GM20431 (cell line): ENCODE results near the gene NUCKS1.
"Not testable (repeated sequence)": the region's sequence is repeated elsewhere in the genome, so short reads cannot be mapped to it uniquely, and the experiment has no call there.

ENCODE experiments used
- in situ Hi-C: fragments of 300-500 bp; cut with MseI, MboI; formaldehyde crosslinking; loops from one replicate; pipeline ENCODE4 v1.15.0; 2020; ENCODE audit warnings: low sequenced_read_pairs; ENCODE audit not compliant: unreplicated experiment

NUCKS1 gene

DNA sequence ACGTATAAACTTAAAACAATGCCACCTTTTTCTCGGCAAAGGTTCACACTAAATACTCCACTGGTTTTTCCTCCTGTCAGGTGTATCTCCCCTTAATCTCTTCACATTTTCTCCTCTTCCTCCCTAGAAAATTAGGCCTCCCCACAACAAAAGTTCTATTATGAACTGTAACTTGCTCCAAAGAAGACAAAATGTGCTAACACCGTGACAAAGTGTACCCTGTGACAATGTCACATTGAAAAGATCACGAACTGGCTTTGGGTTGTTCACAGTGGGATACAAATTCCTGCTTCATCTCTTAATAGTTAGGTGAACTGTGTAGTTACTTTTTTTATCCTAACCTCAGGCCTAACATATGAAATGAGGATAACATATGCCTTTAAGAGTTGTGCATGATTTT, 6.0 kb downstream of the NUCKS1 start:
- in situ Hi-C loops: no loop called here

DNA sequence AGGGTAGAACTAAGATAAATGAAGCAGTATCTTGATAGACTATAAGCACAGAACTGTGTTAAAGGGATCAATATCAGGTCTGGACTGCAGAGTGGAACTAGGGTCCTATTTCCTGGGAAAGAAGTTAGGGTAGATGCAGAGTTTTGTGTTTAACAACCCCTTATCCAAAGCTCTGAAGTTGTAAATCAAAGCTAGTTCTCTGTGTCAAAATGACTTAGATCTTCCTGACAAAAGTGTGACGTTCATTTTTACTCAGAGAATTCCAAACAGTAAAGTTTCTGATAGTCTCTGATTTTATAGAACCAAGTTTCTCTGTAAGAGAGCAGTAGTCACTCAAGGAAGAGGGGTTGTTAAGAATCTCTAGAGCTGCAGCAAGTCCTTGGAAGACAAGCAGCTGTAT, 8.3 kb downstream of the NUCKS1 start:
- in situ Hi-C loops: no loop called here

DNA sequence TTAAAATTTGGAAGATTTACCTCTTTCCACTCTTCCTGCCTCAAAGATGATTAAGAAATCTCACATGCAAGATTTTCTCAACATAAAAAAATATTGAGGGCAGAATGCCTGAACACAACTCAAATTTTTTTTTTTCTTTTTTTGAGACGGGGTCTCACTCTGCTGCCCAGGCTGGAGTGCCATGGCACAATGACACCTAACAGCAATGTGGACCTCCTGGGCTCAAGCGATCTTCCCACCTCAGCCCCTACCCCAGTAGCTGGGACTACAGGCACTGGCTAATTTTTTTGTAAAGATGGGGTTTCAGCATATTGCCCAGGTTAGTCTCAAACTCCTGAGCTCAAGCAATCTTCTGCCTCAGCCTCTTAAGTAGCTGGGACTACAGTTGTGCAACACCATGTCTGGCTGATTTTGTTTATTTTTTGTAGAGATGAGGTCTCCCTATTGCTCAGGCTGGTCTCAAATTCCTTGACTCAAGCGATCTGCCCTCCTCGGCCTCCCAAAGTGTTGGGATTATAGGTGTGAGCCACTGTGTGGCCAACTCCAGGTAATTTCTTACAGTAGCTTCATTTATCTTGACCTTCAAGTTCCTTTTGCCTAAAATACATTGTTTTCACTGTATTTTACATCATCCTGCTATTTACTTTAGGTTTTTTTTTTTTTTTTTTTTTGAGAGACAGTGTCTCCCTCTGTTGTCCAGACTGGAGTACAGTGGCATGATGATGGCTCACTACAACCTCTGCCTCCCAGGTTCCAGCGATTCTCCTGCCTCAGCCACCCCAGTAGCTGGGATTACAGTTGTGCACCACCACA, 10.4 kb downstream of the NUCKS1 start:
- in situ Hi-C loops: no loop called here

DNA sequence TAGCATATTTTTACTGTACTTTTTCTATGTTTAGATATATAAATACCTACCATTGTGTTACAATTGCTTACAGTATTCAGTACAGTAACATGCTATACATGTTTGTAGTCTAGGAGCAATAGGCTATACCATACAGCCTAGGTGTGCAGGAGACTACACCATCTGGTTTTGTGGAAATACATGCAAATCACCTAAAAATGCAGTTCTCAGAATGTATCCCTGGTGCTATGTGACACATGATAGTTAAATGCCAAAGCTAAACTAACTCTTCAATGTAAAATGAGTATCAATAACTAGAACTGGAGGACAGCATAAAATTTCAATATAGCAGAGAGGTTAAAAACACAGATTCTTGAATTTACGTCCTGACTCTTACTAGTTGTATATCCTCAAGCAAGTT, 14.8 kb downstream of the NUCKS1 start:
- in situ Hi-C loops: no loop called here

DNA sequence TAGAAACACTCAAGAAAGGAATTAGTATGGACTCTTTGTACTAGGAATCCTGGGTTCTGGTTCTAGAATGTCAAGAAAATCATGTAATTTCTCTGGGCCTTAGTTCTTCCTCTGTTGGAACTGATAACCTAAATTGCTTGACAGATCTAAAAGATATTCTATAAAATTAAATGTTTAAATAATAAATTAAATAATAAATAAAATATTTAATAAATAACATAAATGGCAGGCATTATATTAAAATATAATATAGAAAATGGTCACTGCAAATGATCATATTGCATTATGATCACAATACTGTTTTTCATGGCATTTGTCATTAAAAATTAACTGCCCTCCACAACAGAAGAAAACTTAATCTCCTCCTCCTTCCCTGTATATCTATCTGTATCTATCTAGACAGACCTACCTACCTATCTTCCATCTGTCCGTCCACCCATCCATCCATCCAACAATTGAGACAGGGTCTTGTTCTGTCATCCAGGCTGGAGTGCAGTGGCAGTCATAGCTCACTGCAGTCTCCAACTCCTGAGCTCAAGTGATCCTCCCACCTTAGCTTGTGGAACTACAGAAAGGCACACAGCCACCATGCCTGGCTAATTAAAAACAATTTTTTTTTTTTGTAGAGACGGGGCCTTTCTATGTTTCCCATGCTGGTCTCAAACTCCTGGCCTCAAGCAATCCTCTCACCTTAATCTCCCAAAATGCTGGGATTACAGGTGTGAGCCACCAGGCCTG, 16.4 kb downstream of the NUCKS1 start:
- in situ Hi-C loops: no loop called here

DNA sequence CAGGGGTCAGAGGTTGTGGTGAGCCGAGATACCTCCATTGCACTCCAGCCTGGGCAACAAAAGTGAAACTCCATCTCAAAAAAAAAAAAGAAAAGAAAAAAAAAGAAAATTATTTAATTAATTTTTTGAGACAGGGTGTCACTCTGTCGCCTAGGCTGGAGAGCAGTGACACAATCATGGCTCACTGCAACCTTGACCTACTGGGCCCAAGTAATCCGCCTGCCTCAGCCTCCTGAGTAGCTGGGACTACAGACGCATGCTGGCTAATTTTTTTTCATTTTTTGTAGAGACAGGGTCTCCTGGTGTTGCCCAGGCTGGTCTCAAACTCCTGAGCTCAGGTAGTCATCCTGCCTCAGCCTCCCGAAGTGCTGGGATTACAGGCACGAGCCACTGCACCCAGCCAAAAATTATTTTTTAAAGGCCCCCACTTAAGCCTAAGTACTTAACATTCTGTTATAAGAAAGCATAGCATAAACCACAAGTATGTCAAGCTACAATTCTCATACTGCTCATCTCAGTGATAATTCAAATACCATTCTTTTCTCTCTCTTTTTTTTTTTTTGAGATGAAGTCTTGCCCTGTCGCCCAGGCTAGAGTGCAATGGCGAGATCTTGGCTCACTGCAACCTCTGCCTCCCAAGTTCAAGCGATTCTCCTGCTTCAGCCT, 19.9 kb downstream of the NUCKS1 start:
- in situ Hi-C loops: no loop called here

DNA sequence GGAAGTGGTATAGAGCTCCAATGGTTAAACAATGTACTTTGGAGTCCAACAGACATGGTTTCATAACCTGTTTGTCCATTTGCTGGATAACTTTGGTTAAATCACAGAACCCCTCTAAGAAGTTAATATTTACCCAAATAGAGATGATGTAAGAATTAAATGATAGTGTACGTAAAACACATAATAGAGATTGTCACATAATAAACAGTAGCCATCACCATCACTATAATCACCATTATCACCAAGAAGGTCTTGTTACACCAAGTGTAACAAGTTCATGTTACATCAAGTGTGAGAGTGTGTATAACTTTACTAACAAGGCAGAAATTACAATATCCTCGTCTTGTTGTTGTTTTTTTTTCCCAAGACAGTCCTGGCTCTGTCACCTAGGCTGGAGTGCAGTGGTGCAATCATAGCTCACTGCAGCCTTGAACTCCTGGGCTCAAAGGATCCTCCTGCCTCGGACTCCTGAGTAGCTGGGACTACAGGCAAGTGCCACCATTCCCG, 23.3 kb downstream of the NUCKS1 start:
- in situ Hi-C loops: no loop called here

DNA sequence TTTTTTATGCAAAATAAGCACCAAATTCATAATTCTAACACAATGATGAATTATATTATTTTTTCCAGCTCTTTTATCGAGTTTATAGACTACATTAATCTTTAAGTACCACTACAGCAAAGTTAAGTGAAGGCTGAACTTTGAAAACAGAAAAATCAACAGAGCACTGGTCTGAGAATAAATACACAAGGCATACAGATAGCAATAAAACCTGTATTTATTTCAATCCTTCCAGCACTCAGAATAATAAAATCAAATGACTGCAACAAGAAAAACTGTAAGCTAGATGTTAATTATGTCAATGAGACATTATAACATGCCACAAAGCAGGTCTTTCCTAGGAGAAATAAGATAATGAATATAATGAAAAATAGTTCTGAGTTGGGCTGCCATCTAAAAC, 24.5 kb downstream of the NUCKS1 start:
- in situ Hi-C loops: no loop called here

DNA sequence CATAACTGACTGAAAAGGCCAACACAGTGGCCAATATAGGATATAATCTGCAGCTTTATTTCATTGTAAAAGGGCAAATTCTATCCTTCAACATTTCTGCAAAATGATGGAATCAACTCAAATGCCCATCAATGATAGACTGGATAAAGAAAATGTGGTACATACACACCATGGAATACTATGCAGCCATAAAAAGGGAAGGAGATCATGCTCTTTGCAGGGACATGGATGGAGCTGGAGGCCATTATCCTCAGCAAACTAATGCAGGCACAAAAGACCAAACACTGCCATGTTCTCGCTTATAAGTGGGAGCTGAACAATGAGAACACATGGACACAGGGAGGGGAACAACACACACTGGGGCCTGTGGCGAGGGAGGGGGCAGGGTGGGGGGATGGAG, 29.2 kb downstream of the NUCKS1 start:
- in situ Hi-C loops: not testable (repeated sequence)

DNA sequence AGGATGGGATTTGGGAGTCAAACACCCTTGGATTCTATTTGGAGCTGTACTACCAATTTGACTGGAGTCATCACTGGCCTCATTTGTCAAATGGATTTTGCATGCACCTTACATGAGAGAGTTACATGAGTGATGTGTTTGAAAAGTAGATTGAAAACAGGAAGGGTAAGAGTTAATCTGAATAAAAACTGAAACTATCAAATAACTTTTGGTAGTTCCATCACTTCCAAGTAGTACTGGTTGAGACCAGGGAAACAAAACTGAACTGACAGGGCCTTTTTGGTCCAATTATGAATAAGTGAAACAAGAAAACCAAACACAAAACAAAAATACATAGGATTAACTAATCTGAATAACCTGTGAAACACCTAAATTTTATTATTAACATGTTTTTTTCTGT, 30.2 kb downstream of the NUCKS1 start:
- in situ Hi-C loops: no loop called here

DNA sequence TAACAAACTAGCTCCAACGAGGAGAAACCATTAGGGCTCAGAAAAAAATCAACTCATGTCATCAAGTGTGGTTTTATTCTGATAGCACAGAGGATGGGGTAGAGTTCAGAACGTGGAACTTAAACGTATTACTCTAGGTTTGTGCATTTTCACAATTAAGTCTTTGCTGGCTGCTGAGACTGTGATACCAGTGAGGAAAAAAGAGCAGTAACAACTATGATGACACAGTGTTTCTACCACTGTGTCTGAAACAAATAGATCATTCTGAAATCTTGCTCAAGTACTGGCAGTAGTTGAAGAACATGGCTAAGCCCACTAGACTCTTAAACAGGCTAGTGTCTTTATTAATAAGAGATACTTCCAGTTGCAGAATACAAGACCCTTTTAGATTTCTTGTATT, 31.0 kb downstream of the NUCKS1 start:
- in situ Hi-C loops: no loop called here

DNA sequence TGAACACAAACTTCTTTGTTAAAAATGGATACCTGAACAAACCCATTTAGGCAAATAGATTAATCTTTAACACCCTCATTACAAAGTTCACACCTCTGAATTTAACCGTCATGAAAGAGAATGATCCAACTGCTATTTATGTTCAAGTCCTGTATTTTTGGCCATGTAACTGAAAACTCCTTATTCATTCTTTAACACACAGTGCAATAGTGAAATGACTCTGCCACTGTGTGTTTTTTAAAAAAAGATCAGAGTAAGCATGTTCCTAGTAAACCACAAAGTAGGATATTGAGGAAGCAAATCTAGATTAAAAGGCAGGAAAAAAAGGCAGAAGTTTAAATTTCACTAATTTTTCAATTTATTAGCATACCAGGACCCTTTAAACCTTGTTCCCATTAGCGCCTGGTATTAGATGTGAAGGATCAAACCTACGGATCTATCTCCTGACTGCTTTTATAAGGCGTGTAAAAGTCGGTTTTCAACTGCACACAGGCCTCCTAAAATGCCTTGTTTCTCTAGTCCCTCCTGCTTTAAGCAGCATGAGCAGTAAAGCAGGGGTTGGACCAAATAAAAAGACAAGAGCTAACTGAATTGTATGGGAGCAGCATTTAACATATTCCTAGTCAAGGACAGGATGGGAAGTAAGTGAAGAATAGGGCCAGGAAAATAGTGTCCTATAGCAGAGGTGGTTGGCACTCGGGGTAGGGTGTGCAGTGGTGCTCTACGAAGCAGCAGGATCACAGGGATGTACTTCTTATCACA, 33.4 kb downstream of the NUCKS1 start:
- in situ Hi-C loops: no loop called here

DNA sequence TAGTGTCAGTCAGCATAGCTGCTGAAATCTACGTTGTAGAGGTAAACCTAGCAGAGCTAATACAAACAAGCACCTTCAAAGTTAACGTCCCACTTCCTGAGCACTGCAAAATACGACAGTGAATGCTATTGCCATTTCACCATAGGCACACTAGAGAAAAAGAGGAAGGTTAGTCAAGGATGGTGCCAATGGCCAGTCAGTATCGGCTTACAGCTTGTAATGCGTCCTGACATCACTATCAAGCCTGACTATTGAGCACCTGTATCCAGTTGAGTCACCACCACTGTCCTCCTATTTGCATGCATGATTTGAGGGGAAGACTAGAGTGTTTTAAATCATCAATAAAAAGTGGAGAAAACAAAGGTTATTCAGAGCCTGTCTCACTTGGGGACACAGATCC, 34.4 kb downstream of the NUCKS1 start:
- in situ Hi-C loops: no loop called here

DNA sequence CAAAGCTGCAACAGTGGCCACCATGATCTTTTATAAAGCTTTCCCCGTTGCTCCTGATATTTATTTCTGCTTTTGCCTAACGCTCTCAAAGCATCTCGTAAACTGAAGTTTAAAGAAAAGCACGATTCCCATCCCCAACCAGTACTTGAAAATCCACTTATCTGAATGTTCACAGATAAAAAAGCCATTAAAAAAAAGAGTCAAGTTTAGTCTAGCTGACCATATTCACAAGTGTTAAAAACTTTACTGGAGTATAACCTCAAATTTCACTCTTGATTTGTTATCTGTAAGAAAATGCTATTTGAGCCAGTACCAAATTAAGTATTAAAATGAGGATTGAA, 35.1 kb downstream of the NUCKS1 start:
- in situ Hi-C loops: no loop called here

DNA sequence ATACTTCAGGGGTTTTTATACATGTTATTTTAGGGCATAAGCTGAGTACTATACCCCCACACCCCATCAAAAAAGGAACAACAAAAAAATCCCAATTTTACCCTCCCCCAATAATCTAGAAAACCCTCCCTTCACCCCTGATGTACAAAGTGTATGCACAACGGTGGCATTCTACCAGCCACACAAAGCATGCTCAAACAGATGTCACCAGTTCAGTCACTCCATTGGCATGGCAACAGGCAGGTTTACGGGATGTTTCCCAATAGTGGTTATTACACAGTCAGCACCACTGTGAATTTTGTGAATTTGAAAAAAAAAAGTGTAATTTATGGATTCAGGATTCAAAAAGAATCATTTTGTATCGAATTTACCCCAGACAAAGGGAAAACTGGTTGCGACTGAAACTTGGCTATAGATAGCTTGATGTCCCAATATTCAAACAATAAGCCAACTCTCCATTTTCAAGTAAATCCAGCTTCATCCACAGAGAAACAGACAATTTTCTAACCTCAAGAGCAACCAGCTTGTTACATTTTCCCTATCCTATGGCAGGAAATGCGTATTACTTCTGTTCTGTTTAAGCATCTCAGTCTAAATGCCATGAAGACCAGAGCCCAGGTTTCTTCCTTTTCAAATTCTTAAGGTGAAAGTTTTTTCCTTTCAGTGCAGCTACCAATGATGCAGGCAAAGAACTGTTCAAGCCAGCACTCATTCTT, 35.6 kb downstream of the NUCKS1 start:
- in situ Hi-C loops: no loop called here

DNA sequence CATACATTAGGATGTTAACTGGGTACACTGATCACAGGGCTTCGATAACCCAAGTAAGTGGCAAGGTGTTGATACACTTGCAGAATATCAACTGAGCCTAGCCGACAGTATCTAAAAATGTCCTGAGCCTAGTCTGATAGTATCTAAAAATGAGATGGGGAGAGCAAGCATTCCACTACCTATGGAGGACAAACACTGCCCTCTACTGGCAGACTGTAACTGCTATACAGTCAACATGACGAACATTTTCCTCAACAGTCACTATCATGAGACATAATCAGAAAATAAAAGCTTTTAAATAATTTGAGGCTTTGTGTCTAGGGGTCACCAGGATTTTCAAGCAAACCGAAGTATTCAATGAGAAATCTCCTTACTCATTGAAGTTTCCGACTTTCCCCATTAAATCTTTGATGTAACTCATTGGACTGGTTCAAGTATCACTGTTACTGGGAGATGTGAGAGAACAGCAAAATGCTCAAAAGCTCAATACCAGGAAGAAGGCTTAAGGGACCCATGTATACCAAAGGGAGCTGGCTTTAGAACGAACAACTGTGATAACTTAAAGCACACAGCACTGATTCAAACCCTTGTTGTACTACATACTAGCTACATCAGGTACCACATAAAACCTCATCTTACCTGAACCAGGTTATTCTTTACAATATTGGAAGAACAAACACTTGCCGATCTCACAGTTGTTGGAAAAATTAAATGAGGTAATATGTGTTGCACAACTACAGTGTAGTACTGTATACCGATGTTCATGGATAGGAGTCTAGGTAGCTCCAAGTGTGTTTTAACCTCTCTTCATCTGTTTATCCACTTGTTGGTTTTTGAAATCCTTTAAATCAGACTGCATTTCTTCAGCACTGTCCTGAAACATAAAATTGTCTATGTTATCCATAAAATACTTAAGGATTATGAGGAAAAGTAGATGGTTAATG, 38.6 kb downstream of the NUCKS1 start:
- in situ Hi-C loops: no loop called here

DNA sequence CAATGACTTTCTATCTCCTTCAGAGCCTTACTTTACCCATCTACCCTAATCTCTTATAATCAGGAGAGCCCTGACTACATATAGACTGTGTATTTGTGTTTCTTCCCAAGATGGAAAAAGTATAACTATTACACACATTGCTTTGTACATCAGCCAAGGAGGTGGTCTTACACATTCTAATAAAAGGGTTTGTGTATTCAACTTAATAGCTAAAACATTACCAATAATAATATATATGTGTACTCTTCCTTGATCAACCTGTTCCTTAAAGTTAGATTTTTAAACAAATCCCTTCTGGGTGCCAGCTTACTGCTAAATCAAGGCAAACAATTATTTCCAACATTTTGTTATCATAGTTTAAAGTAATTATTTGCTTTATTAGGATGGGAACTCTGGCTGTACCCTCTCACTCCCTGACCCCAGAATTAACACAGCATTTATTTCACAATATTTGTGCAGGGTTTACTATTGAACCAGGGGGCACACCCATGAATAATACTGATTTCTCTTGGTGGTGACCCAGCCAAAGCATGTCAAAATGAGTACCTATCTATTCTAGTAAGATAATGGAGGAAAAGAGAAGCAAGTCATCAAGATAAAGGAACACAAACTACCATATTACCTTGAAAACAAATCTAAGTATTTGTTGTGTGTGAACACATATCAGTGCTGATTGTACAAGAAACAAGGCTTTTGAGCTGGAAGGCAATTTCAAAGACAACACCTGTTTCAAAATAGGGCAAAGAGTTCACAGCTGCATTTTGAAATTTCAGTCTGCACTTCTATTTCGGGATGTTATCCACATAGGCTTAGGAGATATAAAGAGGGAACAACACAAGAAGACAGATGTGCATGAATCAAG, 39.5 kb downstream of the NUCKS1 start:
- in situ Hi-C loops: no loop called here

DNA sequence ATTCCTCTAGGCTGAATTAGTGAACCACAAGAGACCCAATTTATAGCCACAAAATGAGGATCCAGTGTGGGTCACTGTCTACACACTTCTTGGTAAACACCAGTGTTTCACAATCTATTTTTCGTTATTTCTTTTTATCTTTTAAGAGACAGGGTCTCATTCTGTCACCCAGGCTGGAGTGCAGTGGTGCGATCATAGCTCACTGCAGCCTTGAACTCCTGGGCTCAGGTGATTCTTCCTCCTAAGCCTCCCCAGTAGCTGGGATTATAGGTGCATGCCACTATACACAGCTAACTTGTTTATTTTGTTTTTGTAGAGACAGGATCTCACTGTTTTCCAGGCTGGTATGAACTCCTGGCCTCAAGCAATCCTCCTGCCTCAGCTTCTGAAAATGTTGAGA, 40.3 kb downstream of the NUCKS1 start:
- in situ Hi-C loops: no loop called here
